SW 1271 (cell line): ENCODE results near the gene SKOR1.
A peak's percentile ranks its signal among the peaks of the same experiment; 100 is the strongest.

ENCODE experiments used
- DNase-seq, 2 experiments: peaks; one replicate each; lab custom pipeline; 2025; lab: John Stamatoyannopoulos, UW

SKOR1 gene

GRCh38 chr15:67832031-67832551 is 6.8 kb downstream of the SKOR1 start:
- DNase-seq: peak in 1 of 2 experiments; percentile 53

GRCh38 chr15:67832897-67833709 is 7.8 kb downstream of the SKOR1 start:
- DNase-seq: no peak

DNA sequence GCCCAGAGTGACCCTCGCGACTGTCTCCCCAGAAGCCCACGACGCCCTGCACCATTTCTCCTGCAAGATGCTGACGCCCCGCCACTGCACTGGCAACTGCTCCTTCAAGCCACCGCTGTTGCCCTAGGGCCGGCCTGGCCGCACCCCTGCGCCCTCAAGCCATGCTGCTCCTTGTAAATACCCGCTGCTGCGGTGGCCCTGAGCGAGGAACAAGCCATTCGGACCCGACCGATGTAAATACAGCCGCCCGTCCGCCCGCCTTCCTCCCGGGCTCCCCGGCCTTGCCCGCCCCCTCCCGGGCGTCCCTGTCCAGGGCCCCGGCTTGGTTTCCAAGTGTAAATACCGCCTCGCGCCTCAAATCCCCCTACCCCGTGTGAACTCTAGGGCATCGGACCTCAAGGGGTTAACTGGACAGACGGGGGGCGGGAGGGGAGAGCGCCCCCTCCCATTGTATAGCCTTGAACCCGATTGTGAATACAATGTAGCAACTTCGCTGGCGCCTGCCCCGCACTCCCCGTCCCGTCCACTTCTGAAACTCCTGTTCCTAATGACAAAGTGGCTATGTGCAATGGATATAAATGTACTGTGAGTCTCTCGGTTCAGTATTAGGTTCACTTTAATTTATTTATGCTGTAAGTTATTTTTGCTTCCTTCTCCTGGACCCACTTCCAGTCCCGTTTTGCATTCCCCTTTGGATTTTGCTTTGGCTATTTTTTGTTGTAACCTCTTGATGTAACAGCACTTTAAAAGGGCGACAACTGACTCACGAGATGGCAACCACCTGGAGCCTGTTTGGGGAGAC is 8.6 kb downstream of the SKOR1 start:
- DNase-seq: no peak

DNA sequence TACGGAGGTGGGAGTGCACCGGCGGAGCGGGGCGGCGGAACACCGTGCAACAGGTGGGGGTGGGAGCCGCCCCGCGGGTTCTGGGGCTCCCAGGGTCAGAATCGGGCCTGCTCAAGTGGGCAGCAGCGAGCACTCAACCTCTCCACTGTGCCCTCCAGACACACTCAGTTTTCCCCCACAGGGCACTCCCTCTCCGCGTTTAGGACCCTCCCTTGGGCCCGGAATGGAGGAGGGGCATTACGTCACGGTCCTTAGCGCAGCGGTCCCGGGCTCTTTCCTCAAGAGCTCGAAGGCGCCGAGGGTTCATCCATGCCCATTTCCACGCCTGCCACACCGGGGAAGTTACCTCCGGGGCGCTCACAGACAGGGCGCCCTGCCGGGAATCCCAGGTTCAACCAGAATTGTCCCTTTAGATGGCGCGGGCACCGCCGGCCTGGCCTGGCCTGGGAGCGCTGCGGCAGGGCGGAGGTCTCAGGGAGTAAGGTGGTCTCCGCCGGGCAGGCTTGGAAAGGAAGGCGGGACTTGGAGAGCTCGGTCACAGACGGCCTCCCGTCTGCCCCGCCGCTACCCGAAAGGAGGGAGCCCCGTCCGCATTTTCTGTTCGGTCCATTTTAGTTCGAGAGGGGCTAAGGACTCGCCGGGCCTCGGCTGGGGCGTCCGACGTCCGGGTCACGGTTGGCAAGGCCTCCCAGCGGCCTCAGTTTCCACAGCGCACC is 9.4 kb downstream of the SKOR1 start:
- no peak for DNase-seq

DNA sequence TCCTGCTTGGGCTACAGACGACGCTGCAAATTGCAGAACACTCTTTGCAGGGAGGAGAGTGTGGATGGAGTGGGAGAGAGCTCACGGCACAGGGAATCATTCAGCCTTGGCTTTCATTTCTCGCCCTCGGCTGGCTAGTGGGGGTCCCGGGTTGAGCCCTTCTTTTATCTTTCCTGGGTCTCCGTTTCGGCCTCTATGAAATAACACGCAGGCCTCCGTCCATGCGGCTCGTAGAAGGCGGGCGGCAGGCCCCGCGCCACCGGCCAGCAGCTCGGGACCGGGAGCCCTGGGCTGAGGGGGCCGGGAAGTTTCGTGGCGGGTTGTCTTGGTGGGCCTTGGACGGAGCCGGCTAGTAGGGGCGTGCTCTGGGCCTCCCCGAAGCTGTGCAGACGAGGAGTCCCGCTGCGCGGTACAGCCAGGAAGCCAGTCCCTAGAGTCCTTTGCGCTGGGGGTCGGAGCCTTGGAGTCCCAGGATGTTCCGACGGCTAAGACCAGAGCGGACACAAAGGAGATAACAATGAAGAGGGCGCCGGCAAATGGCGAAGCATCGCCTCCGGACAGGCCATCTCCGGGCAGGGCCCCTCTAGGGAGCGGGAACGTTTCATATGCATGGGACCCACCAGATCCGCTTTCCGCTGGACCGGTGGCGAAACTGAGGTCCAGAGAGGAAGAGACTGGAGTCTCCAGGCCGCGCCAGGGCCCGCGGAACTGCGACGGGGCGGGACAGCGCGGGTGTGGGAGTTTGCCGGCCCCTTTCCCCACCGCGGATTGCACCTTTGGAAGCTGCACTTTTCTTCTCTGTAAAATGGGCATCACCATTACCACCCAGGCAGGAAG is 10.2 kb downstream of the SKOR1 start:
- DNase-seq: no peak

DNA sequence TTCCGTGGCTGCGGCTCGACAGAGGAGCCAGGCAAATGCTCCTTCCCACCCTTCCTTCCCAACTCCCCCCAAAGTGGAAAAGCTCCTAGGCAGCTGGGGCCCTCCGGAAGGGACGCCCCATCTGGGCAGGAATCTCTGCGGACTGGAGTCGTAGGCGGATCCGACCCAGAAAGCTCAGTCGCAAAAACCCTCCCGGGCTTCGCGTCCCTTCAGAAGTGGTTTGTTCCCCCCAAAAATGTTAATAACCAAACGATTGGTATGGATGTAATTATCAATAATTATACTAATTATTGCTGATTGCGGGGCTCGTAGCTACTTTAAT is 10.8 kb downstream of the SKOR1 start:
- no peak for DNase-seq

- peak in 1 of 2 experiments; percentile 26 for DNase-seq
Observed at GRCh38 chr15:67836477-67836876, 11.2 kb downstream of the SKOR1 start.

- no peak for DNase-seq
Observed at GRCh38 chr15:67836955-67837354, 11.6 kb downstream of the SKOR1 start.

GRCh38 chr15:67838789-67839332 is 13.6 kb downstream of the SKOR1 start:
- DNase-seq: no peak

GRCh38 chr15:67839499-67839928 is 14.2 kb downstream of the SKOR1 start:
- peak in 1 of 2 experiments; percentile 77 for DNase-seq

- DNase-seq: peak; percentile 68 to 94
Observed at GRCh38 chr15:67839929-67840748, 14.8 kb downstream of the SKOR1 start, which contains the start of gene RNU6-1. TSS of gene RNU6-1 (minus strand) at chr15:67840045.

GRCh38 chr15:67840749-67841512 is 15.6 kb downstream of the SKOR1 start:
- DNase-seq: peak in 1 of 2 experiments; percentile 39

- no peak for DNase-seq
Observed at GRCh38 chr15:67841513-67841762, 16.1 kb downstream of the SKOR1 start.

- no peak for DNase-seq
Observed at GRCh38 chr15:67843092-67843501, 17.8 kb downstream of the SKOR1 start.

GRCh38 chr15:67843571-67844387 is 18.5 kb downstream of the SKOR1 start:
- no peak for DNase-seq

DNA sequence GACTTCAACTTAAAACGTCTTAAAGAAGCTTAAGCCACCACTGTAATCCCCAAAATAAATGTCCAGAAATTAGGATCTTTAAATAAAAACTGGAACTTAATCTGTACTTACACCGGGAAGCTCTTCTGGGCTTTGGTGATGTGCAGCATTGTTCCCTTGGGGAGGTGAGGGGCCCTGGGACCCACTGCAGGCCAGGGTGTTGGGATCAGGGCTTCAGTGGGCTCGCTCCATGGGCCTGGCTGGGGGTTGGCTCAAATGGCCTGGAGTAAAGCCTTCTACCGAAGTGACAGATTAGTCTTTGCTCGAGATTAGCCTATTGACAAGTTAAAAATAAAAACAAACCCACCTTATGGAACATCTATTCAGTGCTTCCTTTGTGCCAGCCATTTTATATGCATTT is 20.7 kb downstream of the SKOR1 start:
- DNase-seq: no peak

DNA sequence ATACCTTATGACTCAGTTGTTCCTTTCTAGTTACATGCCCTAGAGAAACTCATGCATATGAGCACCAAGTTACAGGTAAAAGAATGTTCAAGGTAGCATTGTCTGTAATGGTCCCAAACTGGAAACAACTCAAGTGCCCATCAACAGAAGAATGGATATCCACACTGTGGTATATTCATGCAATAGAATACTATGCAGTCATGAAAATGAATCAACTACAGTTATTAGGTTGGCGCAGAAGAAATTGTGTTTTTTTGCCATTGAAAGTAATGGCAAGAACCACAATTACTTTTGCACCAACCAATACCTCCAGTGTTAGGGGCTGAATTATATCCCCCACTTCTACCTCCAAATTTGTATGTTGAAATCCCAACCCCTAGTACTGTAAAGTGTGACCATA is 24.2 kb downstream of the SKOR1 start:
- DNase-seq: no peak

GRCh38 chr15:67850336-67850735 is 25.0 kb downstream of the SKOR1 start:
- no peak for DNase-seq
